HK-2 (cell line): ENCODE results near the gene MAP4K2.

Experiments used
- DNase-seq: peaks from one replicate; pipeline ENCODE4 v3.0.0-alpha.2; 2018; ENCODE audit not compliant: unreplicated experiment

Gene MAP4K2

GRCh38 chr11:64767344-64768299 lies 35.4 kb downstream of the MAP4K2 start:
- peak; percentile 51 for DNase-seq

- DNase-seq, result no peak
Observed at GRCh38 chr11:64766881-64767280, 36.1 kb downstream of the MAP4K2 start.

- DNase-seq, result no peak
Observed at GRCh38 chr11:64765851-64766665, 37.0 kb downstream of the MAP4K2 start.

DNA sequence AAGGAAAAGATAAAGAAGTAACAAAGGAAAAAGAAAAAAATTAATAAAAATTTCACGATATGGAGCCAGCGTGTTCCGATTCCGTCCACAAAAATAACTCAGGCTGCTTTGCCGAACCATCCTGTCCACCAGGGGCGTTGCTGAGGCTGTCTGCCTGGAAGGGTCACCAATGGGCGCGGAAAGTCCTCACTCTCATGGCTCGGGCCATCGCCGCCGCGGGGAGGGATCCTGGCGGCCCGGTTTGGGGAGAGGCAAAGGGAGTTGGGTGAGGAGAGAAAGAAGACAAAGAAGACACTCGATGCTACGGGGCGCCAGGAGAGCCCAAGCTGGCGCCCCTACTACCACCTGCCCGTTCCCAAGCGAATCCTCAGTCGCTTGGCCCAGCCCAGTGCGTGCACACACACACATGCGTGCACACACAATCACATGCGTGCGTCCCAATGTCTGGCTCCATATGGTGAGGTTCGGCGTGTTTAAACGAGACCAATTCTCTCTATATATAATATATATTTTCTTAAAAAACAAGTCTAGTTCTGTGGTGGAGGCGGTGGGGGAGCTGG lies 37.6 kb downstream of the MAP4K2 start:
- DNase-seq, result no peak

GRCh38 chr11:64764753-64765152 lies 38.3 kb downstream of the MAP4K2 start:
- no peak for DNase-seq

- DNase-seq, result no peak
Observed at GRCh38 chr11:64764040-64764611, 38.9 kb downstream of the MAP4K2 start.

DNA sequence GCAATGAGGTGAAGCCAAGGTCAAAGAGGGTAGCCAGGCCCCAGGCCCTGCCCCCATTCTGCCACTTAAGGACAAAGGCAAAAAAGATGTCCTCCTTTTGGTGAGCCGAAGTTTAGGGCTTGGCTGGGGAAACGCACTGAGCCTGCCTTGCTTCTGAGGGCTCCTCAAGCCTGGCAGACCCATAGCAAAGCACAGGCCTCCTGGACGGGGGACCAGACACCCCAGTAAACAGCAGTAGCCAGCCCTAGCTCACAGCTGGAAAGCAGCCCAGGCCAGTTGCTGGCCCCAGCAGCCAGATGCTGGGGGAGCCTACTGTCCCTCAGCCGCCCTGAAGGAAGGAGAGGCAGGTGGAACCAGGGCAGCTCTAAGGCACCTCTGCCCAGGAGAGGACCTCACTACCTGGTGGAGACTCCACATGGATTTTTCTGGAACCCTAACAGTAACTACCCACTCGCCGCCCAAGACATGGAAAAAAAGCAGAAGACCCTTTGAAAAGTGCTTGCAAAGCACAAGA lies 39.4 kb downstream of the MAP4K2 start:
- no peak for DNase-seq

DNA sequence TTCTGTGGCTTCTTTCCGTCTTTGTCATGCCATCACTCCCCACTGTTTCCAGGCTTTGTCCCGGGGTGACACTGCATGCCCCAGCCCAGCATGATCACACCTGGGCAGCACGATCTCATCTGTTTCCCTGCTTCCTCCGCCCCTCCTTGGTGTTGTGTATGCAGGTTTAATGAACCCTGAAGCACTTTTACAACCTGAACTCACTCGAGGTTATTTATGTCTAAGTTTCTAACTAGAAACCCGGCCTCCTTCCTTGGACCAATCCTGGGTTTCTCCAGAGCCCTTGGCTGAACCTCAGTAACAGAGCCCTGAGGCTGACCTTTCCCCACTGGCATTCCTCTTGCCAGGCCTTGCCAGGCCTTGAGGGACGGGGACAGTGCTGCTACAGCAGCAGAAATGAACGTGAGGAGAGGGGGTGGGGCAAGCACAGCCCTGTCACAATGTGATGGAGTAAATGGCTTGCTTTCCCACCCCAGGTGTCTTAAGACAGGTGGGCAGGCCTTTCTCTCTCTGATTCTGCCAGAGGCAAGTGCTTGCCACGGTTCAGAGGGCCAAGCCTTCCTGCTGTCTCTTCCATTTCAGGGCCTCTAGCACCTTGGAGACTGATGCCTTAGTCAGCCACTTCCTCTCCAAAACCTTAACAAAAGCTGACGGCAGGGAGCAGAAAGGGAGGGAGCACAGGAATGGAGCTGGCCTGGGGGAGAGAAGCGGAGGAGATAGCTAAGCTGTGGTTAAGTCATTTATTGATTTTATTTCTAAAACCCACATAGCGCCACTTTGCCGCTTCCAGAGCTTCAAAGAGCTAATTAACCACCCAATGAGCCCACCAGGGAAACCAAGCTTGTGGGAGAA lies 40.1 kb downstream of the MAP4K2 start:
- DNase-seq, result peak; percentile 71

DNA sequence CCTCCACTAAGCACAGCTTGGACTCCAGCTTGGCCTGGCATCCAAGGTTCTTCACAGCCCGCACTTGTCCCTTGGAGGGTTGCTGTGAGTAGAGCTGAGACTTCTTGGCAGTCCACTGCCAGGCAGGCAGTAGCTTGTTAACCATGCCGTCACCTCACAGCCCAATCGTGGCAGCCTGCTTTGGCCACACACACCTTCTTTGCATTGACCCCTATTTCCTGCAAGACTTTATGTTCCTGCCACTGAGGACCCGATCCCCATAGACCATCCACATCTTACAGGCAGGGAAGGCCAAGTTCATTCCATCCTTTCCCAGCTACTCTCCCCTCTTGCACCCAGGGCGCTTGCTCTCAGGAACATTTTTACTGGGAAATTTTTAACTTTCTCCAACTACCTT lies 40.7 kb downstream of the MAP4K2 start:
- no peak for DNase-seq

DNA sequence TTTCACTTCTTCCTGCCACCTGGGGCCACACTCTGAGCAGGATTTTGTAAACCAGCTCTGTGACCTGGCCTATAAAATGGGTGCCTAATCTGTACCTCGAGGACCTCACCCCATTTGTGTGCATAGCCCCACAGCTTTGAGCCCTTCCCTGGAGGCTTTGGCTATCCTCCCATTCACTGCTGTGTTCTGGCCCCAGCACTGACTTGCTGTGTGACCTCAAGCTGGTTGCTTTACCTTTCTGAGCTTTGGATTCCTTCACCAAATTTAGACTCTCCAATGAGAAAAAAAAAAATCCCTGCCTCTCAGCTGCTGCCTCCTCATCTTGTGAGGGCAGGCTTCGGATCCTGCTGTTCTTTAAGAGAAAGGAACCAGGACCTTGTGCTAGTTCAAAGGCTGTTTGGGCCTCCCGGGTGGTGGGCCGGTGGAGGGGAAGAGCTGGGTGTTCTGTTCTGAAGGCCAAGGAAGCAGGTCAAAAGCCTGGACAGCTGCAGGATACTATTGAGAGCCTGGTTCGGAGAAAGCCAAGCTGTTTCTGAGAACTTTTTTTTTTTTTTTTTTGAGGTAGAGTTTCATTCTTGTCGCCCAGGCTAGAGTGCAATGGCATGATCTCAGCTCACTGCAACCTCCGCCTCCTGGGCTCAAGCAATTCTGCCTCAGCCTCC lies 42.1 kb downstream of the MAP4K2 start:
- no peak for DNase-seq

DNA sequence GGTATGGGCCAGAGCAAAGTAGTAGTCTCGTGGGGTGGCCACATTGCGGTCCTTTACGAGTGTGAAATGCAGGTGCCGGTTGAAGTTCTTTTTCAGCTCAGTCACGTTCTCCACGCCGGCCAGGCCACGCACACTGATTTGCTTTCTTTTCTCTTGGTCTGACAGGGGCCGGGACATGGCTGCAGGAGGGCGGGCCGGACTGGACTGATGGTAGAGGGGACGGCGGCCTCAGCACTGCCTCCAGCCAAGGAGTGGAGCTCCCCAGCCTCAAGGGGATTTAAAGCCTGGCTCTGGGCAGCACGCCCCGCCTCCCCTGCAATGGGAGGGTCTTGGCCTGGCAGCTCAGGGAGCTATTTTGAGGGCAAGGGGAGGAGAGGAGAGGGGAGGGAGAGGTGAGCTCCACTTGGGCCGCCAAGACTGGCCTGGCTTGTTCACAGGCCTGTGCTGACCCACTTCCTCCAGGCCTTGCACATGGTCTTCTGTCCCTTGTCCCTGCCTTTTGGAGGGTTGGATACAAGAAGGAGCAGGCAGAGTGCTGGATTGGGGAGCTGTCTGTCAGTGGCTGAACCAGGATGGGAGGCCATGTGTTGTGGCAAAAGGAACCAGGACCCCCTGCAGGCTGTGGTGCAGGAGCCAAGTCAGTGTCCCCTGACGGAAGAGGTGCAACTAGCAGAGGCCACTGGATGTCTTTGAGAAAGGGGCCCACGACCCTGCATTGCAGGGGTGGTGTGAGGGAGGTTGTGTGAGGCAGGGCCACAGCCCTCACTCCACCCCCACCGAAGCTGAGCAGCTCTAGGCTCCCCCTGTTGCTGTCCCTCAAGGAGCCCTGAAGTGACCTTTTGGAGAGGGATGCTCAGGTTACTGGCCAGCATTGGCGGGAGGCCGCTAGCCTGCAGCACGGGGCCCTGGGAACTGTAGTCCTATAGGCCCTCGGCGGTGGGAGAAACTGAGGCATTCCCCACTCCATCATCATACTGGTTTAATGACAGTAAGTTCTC lies 43.0 kb downstream of the MAP4K2 start, which contains the start of gene PYGM:
TSS of gene PYGM (minus strand) at position 253 of the 998 bp plus-strand sequence. CDS start at position 177, 76 bp downstream.
- DNase-seq, result no peak

GRCh38 chr11:64759131-64759721 lies 43.8 kb downstream of the MAP4K2 start:
- no peak for DNase-seq

DNA sequence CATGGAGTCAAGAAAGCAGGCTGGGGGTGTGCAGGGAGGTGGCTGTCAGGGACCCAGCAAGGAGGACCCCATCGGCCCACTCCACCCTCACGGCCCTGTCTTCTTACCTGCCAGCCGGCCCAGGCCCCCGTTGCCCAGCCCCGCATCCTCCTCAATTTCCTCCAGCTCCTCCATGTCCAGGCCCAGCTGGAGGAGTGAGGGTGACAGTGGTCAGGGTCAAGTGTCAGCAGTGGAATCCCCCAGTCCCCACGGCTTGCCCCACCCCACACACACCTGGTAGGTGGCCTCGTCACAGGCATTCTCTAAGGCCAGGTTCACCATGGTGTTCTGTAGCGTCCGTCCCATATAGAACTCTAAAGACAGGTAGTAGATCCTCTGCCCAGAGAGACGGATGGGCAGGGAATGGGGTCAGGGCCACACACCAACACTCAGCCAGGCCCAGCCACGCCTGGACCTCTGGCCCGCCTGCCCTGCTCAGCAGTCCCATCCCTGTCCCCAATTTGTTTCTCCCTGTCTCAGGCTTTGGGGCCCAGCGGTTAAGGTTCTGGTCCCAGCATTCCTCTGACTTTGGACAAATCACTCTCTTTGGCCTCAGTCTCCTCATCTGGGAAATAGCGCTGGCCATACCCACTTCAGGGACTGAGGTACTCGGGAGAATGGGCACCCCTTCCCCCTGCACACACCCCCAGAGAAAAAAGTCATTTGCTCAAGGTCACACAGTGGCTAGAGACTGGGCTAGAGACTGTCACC lies 44.5 kb downstream of the MAP4K2 start:
- no peak for DNase-seq

DNA sequence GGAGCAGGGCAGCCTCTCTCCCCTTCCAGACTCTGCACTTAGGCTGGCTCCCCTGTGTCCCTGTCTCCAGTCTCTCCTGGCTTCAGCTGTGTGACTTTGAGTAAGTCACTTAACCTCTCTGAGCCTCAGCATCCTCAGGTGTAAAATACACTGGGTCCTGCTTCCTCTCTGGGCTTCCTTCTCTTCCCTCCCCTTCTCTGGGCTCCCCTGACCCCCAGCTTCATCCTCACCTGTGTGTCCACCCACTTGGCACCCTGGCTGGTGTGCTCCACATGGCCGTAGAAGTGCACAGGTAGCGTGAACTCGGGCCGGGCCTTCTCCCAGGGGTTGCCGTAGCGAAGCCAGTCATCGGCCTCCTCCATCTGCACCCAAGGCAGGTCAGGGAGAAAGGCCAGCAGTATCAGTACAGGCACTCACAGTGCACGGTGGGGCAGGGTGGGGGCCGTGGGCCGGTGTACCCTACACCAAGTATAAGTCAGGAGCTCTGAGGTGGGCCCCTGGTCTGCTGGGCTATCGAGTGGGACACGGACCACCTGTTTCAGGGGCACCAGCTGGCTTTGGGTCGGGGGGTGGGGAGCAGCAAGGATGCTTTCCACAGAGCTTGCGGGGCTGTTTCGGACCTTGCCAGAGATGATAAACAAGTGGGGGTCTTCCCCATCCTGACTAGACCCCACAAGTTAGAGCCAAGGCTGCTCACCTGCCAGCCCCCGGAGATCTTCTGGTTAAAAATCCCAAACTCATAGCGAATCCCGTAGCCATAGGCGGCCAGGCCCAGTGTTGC lies 45.3 kb downstream of the MAP4K2 start:
- DNase-seq, result no peak

- no peak for DNase-seq
Observed at GRCh38 chr11:64755681-64756361, 47.2 kb downstream of the MAP4K2 start.

- DNase-seq, result no peak
Observed at GRCh38 chr11:64754919-64755662, 47.9 kb downstream of the MAP4K2 start.
